HG03103 (cell line): Measurements from ENCODE around the gene MANEA.
"Not testable (repeated sequence)": the region's sequence is repeated elsewhere in the genome, so short reads cannot be mapped to it uniquely, and the experiment has no call there.

Source experiments
- ATAC-seq: cut with Tn5 transposase; IDR thresholded peaks from one replicate; pipeline ENCODE4 v1.9.1; 2021; ENCODE audit warnings: low read depth; ENCODE audit not compliant: unreplicated experiment

The MANEA gene

DNA sequence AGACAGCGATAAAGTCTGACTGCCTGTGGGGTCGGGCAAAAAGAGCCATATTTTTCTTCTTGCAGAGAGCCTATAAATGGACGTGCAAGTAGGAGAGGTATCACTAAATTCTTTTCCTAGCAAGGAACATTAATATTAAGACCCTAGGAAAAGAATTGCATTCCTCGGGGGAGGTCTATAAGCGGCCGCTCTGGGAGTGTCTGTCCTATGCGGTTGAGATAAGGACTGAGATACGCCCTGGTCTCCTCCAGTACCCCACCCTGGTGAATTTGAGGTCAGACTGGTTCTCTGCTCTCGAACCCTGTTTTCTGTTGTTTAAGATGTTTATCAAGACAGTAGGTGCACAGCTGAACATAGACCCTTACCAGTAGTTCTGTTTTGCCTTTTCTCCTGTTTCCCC, 6.9 kb downstream of the MANEA start:
- ATAC-seq = not testable (repeated sequence)

DNA sequence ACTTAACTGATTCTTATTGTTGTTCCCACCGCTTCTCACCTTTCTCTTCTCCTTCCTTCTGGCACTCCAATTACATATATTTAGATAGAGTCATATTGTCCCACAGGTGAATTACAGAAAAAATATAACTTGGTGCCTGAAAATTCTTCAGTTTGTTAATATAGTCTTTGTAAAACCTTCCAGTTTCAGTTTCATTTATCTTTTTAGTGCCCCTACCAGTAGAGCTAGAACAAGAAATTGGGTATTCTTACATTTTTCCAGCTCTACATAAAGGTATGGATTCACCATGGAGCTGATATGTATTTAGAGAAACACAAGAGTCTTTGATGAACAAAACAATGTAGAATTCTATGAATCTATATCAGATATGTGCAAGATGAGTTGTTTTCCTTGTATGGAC, 10.7 kb downstream of the MANEA start:
- ATAC-seq = no peak

DNA sequence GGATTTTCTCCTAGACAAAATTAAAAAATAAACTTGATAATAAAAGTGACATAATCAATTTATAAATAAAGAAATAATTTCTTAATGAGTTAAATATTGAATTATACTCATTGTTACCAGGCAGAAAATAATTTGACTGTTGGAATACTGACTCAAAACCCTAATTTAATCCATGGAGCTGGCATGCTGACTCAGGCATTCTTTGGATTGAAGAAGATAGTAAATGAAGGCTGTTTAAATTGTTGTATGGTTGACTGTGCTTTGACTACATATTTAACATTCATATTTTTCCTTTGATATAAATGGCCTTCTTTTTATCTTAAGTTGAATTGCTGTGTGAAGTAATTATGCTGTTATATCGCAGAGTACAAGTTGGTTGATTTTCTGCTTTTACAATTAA, 11.7 kb downstream of the MANEA start:
- ATAC-seq = no peak

DNA sequence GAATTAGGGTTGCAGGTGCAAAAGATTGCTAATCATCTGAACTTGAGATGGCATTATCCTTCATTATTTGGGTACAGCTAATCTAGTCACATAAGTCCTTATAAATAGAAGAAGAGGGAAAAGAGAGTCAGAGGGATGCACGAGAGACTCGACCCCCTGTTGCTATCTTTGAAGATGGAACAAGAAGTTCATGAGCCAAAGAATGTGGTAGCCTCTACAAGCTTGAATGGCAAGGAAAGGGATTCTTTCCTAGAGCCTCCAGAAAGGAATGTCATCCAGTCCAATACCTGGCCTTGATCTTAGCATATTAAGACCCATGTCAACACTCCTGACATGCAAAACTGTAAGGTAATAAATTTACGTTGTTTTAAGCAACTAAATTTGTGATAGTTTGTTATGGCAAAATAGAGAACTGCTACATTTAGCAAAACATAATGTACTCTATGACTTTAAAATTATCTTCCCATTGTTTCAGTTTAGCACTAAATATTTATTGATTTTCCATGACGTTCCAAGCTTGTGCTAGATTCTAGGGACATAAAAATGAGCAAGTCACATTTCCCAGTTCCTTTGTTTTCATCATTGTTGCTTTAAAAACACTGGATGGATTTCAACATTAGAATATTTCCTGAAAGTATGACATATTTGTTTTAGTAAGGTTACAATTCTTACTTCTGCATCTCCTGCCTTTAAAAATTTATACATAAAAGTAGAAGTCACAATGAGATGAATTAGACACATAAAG, 12.7 kb downstream of the MANEA start:
- no peak for ATAC-seq

DNA sequence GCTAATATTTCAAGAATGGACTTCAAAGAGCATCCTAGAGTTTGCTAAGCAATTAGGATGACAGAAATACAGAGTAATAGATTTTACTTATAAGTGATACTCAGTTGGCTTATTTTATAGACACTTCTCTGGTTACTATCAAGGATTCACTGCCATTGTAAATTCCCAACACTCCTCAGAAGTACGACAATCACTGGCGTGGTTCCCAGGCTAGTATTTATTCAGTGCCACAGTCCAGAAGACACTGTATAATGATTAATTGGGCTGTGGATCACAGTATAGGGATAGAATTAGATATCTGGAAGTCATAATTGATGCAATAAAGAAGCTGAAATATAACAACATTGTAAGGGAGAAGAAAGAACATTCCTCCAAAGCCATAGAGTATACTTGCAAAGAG, 15.7 kb downstream of the MANEA start:
- no peak for ATAC-seq

DNA sequence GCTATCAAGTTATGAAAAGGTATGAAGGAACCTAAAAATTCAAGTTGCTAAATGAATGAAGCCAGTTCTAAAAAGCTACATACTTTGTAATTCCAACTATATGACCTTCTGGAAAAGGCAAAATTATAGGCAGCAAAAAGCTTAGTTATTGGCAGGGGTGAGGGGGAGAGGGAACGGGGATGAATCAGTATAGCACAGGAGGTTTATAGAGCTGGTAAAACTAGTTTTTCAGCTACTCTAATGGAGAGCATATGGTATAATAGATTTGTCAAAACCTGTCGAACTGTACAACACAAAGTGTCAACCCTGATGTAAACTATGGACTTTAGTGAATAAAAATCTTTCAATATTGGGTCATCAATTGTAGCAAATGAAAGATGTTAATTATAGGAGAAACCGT, 18.7 kb downstream of the MANEA start:
- no peak for ATAC-seq

DNA sequence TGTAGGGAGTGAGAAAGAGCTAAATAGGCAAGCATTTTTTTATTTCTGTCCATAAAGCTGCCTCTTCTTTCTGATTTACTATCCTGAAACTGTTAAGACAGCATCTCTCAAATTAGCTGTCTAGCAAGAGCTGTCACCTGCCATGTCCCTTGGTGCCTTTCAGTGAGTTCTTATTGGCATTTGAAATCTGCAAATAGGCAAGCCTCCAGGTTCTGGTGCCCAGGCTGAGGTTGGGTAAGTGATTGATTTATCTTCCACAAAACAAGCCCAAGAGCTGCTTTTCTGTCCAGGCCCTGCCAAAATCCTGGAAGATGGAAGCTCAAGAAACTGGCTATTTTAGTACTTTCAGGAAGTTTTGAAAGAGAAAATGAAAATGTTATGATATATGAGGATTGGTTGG, 22.4 kb downstream of the MANEA start:
- no peak for ATAC-seq

DNA sequence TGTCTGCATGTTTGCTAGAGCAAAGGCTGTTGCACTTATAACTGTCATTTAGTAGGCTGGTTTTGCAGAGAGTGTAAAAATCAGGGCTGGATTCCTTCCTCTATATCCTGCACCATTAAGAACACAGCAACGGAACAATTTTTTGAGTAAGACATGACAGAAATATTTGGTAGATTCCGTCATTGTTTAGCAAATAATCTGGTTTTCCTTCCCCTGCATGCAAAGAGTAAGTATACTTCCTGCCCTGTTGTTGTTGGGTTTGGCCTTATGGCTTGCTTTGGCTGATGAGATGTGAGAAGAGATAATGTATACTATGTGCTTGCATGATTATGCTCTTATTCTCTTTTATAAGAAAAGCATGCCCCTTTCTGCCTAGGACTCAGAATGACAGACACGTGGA, 23.8 kb downstream of the MANEA start:
- ATAC-seq = no peak

DNA sequence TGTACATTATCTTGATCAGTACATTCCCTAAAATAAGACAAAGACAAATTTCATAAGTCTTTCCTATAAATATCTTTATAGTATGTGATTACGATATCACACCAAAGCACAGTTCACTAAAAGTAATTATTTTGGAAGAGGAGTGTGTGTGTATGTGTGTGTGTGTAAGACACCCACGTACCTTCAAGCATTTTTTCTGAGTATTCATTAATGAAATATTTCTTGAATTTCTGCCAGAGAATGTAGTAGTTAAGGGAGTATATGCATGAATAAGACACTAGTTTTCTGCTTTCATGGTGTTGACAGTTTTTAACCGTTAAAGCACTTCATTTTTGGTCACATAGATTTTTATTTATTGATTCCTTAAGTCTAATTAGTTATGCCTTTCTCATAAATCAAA, 36.8 kb downstream of the MANEA start:
- no peak for ATAC-seq

DNA sequence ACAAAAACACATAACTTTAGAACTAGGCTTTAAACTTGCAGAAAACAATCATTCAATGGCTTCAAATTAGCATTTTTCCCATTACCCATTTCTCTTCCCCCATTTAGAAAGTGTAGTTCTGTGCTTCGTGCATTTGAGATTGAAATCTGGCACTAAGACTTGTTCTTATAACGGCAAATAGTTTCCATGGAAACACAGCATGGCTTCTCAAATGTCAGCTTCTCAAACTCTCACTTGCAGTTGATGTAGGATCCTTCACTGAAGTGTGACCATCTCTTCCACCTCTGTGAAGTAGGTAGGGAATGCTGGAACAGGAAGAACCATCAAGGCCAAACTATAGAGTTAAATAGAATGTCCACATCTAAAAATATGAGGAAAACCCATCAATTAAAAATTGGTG, 52.2 kb downstream of the MANEA start:
- ATAC-seq = no peak

DNA sequence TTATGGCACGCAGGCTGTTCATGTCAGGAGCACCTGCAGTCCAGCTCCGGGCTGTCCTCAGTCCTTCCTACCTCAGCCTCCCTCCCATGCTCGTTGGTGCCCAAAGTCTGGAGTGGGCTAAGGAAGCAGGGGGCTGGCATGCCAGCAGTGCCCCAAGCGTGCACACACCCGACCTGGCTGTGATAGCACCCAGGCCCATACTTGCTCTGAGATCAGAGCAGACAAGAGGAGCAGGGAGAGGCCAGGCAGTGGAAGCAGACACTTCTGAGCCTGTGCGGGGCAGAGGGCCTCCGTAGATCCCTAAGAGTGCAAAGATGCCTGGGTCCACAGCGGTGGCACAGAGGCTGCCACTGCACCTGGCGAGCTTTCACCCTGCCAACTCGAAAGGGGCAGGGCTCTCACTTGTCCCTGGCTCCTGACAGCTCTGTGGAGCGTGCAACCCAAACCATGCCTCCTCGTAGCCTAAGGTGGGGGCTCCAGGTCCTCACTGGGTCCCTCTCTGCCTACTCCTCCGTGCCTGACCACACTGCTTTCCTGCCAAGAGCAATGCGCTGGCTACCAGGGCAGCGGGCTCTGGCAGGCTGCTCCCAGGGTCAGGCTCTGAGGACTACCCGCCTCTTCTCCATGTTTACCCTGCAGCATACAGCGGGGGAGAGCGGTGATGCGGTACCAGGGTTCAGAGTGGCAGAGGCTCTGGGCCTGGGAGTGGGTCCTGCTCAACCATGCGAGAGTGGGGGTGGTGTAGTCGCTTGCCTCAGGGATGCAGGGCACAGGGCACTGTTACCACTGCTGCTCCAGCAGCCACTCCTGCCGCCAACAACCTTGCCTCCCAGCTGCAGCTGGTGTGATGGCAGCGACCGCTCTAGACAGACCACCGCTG, 59.5 kb downstream of the MANEA start:
- no peak for ATAC-seq

DNA sequence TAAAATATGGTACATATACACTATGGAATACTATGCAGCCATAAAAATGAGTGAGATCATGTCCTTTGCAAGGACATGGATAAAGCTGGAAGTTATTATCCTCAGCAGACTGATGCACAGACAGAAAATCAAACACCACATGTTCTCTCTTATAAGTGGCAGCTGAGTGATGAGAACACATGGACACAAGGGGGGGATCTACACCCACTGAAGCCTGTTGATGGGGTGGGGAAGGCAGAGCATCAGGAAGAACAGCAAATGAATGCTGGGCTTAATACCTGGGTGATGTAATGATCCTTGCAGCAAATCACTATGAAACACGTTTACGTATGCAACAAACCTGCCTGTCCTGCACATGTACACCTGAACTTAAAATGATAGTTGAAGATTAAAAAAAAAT, 71.3 kb downstream of the MANEA start:
- no peak for ATAC-seq

DNA sequence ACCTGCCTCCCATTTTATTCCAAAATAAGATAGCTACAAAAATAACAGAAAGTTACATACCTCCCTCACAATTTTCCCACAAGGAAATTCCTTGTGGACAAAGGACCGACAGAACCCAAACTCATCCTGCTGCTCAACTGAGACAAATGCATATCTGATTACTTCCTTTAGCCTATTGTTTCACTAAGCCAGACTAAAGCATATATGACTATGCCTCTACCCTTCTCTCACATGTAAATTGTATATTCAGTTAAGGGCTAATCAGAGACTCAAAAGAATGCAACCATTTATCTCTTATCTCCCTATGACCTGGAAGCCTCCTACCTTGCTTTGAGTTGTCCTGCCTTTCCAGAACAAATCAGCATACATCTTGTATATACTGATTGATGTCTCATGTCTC, 72.1 kb downstream of the MANEA start:
- no peak for ATAC-seq

DNA sequence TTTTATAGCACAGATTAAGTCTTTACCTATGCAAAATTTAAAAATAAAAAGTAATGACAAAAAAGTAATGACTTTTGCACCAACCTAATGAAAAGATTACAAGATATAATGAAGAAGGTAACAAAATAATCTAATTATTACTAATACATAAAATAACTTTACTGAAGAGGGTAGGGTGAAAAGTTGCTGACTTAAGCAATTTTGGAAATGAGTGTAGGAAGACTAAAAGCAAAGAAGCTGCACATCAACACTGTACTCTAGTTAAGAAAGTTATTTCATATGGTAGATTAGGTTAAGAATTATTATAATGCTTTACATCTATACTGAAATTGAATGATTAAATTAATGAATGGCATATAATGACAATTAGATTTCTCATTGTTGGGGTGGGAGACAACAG, 76.8 kb downstream of the MANEA start:
- ATAC-seq = no peak

DNA sequence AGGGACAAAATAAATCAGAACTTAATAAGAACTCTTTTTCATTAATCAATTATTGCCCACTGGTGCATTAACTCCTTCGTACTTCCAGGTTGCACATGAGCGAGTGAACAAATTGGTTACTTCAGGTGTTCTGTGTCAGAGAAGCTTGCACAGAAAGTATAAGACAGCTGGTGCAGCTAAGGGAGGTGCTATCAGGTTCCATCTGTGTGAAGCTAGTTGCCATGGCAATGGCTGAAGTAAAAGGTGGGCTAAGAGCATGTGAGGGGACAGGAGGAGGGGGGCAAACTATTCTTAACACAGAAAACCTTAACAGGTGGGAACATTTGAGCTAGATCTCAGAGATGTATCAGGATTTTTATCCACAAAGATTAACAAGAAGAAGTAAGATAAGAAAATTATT, 81.6 kb downstream of the MANEA start:
- ATAC-seq = no peak
